Osteocyte (in vitro differentiated cells): ENCODE measurements around the gene KCNJ1. TPM values are rescaled to one million over a fixed set of nuclear protein-coding genes. Genes with fewer than 3 reads are reported as not detected.

Experiments used
- DNase-seq: peaks from one replicate; pipeline ENCODE4 v3.0.0; 2021; ENCODE audit warnings: mixed read lengths; ENCODE audit not compliant: unreplicated experiment; ENCODE audit errors: extremely low spot score
- H3K27ac Mint-ChIP-seq: one replicate; pipeline ENCODE4 v1.8.0; 2021; ENCODE audit warnings: mild to moderate bottlenecking, mixed read lengths; ENCODE audit not compliant: unreplicated experiment
- H3K27me3 Mint-ChIP-seq: one replicate; pipeline ENCODE4 v1.8.0; 2021; ENCODE audit warnings: mixed read lengths; ENCODE audit not compliant: unreplicated experiment
- H3K36me3 Mint-ChIP-seq: one replicate; pipeline ENCODE4 v1.8.0; 2021; ENCODE audit warnings: mixed read lengths; ENCODE audit not compliant: unreplicated experiment
- H3K4me1 Mint-ChIP-seq: one replicate; pipeline ENCODE4 v1.8.0; 2021; ENCODE audit warnings: mixed read lengths; ENCODE audit not compliant: unreplicated experiment
- H3K4me3 Mint-ChIP-seq: one replicate; pipeline ENCODE4 v1.8.0; 2021; ENCODE audit warnings: mild to moderate bottlenecking, moderate library complexity, mixed read lengths; ENCODE audit not compliant: unreplicated experiment
- H3K9me3 Mint-ChIP-seq: one replicate; pipeline ENCODE4 v1.8.0; 2021; ENCODE audit warnings: mixed read lengths; ENCODE audit not compliant: unreplicated experiment
- total RNA-seq: library from RNA; stranded (reverse); gene quantifications from 2 replicates; pipeline ENCODE4 v1.2.1, GENCODE V29; 2021
- TF ChIP-seq, protein P1 (sequence below): fragments of 200-600 bp; sonication (generic); IDR thresholded peaks from 2 replicates; pipeline ENCODE4 v1.5.0; 2021; ENCODE audit warnings: antibody characterized with exemption, mild to moderate bottlenecking, moderate library complexity

The KCNJ1 gene
- total RNA-seq, 1 donor from 2014 or later, result not detected

DNA sequence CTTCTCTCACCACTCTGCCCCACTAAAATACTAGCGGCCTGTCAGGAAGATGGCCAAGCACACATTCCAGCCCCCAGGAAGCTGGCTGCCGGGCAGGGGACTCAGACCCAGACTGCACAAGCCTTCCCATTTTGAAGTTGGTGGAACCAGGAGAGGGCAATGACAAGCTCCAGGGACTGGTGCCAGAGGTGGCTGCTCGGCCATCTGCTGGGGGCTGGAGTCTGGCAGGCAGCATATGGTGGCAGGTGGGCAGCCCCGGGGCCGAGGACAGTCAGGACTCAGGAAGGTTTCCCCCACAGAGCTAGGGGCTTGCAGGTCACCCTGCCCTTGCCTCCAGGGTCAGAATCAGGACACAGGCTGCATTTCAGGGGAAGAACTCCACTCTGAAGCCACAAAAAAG lies 46.7 kb upstream of the KCNJ1 start:
- Mint-ChIP-seq H3K4me1 (peaks cover 4% of the 10 kb centered on the region), H3K9me3 (no peaks in the 10 kb centered on the region), H3K27me3 (peaks cover 31% of the 10 kb centered on the region), H3K4me3 (no peak overlapping the region), H3K27ac (no peak overlapping the region), H3K36me3 (no peaks in the 10 kb centered on the region)
- TF ChIP-seq, protein P1, sequence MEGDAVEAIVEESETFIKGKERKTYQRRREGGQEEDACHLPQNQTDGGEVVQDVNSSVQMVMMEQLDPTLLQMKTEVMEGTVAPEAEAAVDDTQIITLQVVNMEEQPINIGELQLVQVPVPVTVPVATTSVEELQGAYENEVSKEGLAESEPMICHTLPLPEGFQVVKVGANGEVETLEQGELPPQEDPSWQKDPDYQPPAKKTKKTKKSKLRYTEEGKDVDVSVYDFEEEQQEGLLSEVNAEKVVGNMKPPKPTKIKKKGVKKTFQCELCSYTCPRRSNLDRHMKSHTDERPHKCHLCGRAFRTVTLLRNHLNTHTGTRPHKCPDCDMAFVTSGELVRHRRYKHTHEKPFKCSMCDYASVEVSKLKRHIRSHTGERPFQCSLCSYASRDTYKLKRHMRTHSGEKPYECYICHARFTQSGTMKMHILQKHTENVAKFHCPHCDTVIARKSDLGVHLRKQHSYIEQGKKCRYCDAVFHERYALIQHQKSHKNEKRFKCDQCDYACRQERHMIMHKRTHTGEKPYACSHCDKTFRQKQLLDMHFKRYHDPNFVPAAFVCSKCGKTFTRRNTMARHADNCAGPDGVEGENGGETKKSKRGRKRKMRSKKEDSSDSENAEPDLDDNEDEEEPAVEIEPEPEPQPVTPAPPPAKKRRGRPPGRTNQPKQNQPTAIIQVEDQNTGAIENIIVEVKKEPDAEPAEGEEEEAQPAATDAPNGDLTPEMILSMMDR, result no peak
- no peak for DNase-seq

DNA sequence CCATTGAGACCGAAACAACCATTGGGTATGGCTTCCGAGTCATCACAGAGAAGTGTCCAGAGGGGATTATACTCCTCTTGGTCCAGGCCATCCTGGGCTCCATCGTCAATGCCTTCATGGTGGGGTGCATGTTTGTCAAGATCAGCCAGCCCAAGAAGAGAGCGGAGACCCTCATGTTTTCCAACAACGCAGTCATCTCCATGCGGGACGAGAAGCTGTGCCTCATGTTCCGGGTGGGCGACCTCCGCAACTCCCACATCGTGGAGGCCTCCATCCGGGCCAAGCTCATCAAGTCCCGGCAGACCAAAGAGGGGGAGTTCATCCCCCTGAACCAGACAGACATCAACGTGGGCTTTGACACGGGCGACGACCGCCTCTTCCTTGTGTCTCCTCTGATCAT lies 44.6 kb upstream of the KCNJ1 start:
- no peaks in the 10 kb centered on the region for H3K36me3 Mint-ChIP-seq
- no peaks in the 10 kb centered on the region for H3K9me3 Mint-ChIP-seq
- DNase-seq, result no peak
- no peak overlapping the region for H3K4me3 Mint-ChIP-seq
- peaks cover 12% of the 10 kb centered on the region for H3K4me1 Mint-ChIP-seq
- no peak overlapping the region for H3K27ac Mint-ChIP-seq
- H3K27me3 Mint-ChIP-seq, result peaks cover 25% of the 10 kb centered on the region
- TF ChIP-seq, protein P1, result no peak

DNA sequence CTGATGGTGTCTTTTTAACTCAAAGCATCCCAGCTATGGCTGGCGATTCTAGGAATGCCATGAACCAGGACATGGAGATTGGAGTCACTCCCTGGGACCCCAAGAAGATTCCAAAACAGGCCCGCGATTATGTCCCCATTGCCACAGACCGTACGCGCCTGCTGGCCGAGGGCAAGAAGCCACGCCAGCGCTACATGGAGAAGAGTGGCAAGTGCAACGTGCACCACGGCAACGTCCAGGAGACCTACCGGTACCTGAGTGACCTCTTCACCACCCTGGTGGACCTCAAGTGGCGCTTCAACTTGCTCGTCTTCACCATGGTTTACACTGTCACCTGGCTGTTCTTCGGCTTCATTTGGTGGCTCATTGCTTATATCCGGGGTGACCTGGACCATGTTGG lies 44.1 kb upstream of the KCNJ1 start:
- TF ChIP-seq, protein P1, result no peak
- peaks cover 12% of the 10 kb centered on the region for H3K4me1 Mint-ChIP-seq
- DNase-seq, result no peak
- H3K9me3 Mint-ChIP-seq, result no peaks in the 10 kb centered on the region
- peaks cover 22% of the 10 kb centered on the region for H3K27me3 Mint-ChIP-seq
- no peak overlapping the region for H3K4me3 Mint-ChIP-seq
- no peaks in the 10 kb centered on the region for H3K36me3 Mint-ChIP-seq
- H3K27ac Mint-ChIP-seq, result no peak overlapping the region

DNA sequence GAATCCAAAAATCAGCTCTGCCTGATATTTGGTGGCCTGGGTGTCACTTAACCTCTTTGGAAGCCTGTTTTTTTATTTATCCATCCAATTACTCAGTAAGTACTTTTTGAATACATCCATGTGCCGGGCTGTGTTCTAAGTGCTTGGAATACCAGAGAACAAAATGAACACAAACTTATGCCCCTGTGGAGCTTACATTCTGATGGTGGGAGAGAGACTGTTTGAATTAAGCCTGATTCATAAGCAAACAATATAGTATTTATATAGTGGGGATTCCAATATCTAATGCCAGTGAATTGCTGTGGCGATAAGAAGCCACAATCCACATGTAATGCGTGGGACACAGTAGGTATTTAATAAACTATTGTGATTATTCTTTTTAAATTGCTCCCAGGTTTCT lies 43.5 kb upstream of the KCNJ1 start:
- no peaks in the 10 kb centered on the region for H3K36me3 Mint-ChIP-seq
- TF ChIP-seq, protein P1, result no peak
- no peak for DNase-seq
- no peak overlapping the region for H3K4me3 Mint-ChIP-seq
- peaks cover 15% of the 10 kb centered on the region for H3K4me1 Mint-ChIP-seq
- no peak overlapping the region for H3K27ac Mint-ChIP-seq
- H3K27me3 Mint-ChIP-seq, result peaks cover 20% of the 10 kb centered on the region
- no peaks in the 10 kb centered on the region for H3K9me3 Mint-ChIP-seq

DNA sequence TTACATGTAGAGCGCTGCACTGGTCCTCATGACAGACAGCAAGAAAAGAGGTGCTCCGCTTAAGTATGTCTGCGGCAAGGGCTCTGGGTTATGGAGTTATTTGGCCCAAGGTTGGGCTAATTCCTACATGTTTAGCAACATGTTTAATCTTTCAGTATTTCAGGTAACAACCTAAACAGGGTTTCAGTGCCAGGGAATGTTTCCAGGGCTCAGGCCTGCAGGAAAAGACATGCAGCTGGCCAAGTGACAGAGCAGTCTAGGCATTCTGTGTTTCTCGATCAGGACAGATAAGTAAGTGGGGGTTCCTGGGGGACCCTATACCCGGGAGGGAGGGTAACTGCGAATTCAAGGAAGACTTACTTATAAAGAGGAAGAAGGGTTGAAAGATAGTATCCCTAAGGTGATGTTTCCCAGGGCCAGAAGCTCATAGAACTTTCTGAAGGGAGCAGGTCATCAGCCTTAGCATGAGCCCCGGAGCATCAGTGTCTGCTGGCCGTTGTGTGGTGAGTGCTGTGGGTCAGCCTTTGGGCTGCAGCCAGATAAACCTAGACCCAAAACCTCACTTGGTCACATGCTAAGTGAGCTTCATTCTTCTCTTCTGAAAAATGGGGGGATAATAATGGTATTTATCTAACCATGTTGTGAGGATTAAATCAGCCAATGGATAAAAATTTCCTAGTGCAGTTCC lies 42.5 kb upstream of the KCNJ1 start:
- TF ChIP-seq, protein P1, result no peak
- Mint-ChIP-seq H3K4me1 (peaks cover 18% of the 10 kb centered on the region), H3K36me3 (no peaks in the 10 kb centered on the region), H3K27ac (no peak overlapping the region), H3K27me3 (peaks cover 12% of the 10 kb centered on the region), H3K4me3 (no peak overlapping the region), H3K9me3 (no peaks in the 10 kb centered on the region)
- DNase-seq, result no peak
